ENCODE measurements around the gene BICD2. TPM values are rescaled to one million over a fixed set of nuclear protein-coding genes. Genes with fewer than 3 reads are reported as not detected.

Gene BICD2
- total and polyA plus RNA-seq, 9 of the 15 experiments (the other 6 are each of a cell fraction or from before 2014, with no cell fraction given): 3.6 to 23.4 (median 11.8) TPM

GRCh38 chr9:92661743-92662142, 102.9 kb downstream of the BICD2 start:
- in situ Hi-C loops (cut with MboI) (no loop called here), intact Hi-C loops (cut with micrococcal nuclease) (no loop called here)
- Histone ChIP-seq H3K27me3 (ENCODE audit: control insufficient read depth in 2 of 2, insufficient read depth in 2 of 2, low read length in 2 of 2) (no peaks in the 10 kb centered on the region), H3K9me3 (replicated peaks; ENCODE audit: control insufficient read depth, insufficient read depth, low read depth, low read length) (no peaks in the 10 kb centered on the region), H3K4me1 (replicated peaks in 1 of 2; ENCODE audit: control insufficient read depth in 2 of 2, insufficient read depth in 2 of 2, low read length in 2 of 2) (peaks cover 0 to 20% of the 10 kb centered on the region in 2 experiments; a peak in 3 of 5 replicates), H3K36me3 (ENCODE audit: control insufficient read depth, insufficient read depth, low read length) (peaks cover 62% of the 10 kb centered on the region), H3K79me2 (ENCODE audit: control insufficient read depth, insufficient read depth, low read length) (peaks cover 70% of the 10 kb centered on the region), H3K9me1 (ENCODE audit: control insufficient read depth, insufficient read depth, low read length) (no peaks in the 10 kb centered on the region), H3K27ac (ENCODE audit: extremely low read depth, low read depth, low read length) (no peak overlapping the region), H3K9ac (ENCODE audit: insufficient read depth in 1 of 2, low read depth in 2 of 2, low read length in 2 of 2) (0 out of 4 replicates have a peak overlapping the region, but pooled peaks of 1 of the 2 experiments have one; percentile 68), H2AFZ (ENCODE audit: low read depth, low read length) (no peak overlapping the region), H3K4me2 (ENCODE audit: insufficient read depth, low read length) (no peak overlapping the region), H4K20me1 (replicated peaks; ENCODE audit: control insufficient read depth, insufficient read depth, low read length) (peaks cover 19% of the 10 kb centered on the region), H3K4me3 (no peak overlapping the region)
- DNase-seq (ENCODE audit: extremely low read depth in 1 of 4, low spot score in 3 of 4) (no peak), FAIRE-seq (no peak), ATAC-seq (no peak)
- TF ChIP-seq SMAD2 (IDR thresholded peaks at IDR 0.05; ENCODE audit: low read depth, low read length) (no peak), HNRNPK (IDR thresholded peaks at IDR 0.05; ENCODE audit: low read depth, low read length, poor library complexity, severe bottlenecking) (no peak)
- no TSS peak for BruUV-seq (replicated peaks)
- 91% methylated on average over 4 of the region's 4 CpGs for WGBS (ENCODE audit: insufficient coverage, low coverage, missing lambda C conversion rate)
- CTCF ChIA-PET (ENCODE audit: low intra/inter-chr PET ratio): no interaction called here
- POLR2A ChIA-PET: no interaction called here

Other genes starting within 250 kb of the BICD2 start
- not detected in 2 replicates for gene ECM2, start 228.8 kb downstream of the BICD2 start, total RNA-seq (2014; rRNA removed)
- gene ECM2, start 228.8 kb downstream of the BICD2 start, total RNA-seq (2014; rRNA removed; fragmentation: Illumina TruSeq; extraction: Trizol): not detected in 2 replicates
- not detected in 2 replicates for gene ECM2, start 228.8 kb downstream of the BICD2 start, total RNA-seq (2015; rRNA removed; fragmentation: Illumina TruSeq; extraction: Trizol)
- gene ECM2, start 228.8 kb downstream of the BICD2 start, total RNA-seq (2021): not detected in 2 replicates
- gene ECM2, start 228.8 kb downstream of the BICD2 start, polyA plus RNA-seq (2011; rRNA removed): not detected in 2 replicates
- not detected in 2 replicates for gene ECM2, start 228.8 kb downstream of the BICD2 start, polyA plus RNA-seq (2014; fragmentation: Illumina TruSeq; extraction: Trizol)
- under 1 TPM; 0.03 to 0.07 TPM for gene ECM2, start 228.8 kb downstream of the BICD2 start, polyA plus RNA-seq (2014; fragmentation: Nextera tagmentation; extraction: Ambion mirVana)
- not detected in 2 replicates for gene ECM2, start 228.8 kb downstream of the BICD2 start, polyA plus RNA-seq (2014; rRNA removed)
- gene IPPK, start 94.7 kb downstream of the BICD2 start, total RNA-seq (2014; rRNA removed): 11.2 and 11.3 TPM in 2 replicates
- 14.2 and 14.5 TPM in 2 replicates for gene IPPK, start 94.7 kb downstream of the BICD2 start, total RNA-seq (2014; rRNA removed; fragmentation: Illumina TruSeq; extraction: Trizol)
- 11.1 and 11.2 TPM in 2 replicates for gene IPPK, start 94.7 kb downstream of the BICD2 start, total RNA-seq (2015; rRNA removed; fragmentation: Illumina TruSeq; extraction: Trizol)
- gene IPPK, start 94.7 kb downstream of the BICD2 start, total RNA-seq (2021): 9.7 and 11.1 TPM in 2 replicates
- gene IPPK, start 94.7 kb downstream of the BICD2 start, polyA plus RNA-seq (2011; rRNA removed): 21.1 and 22.2 TPM in 2 replicates
- 15.2 and 16.0 TPM in 2 replicates for gene IPPK, start 94.7 kb downstream of the BICD2 start, polyA plus RNA-seq (2014; fragmentation: Illumina TruSeq; extraction: Trizol)
- 1 to 10 TPM; 3.1 TPM for gene IPPK, start 94.7 kb downstream of the BICD2 start, polyA plus RNA-seq (2014; fragmentation: Nextera tagmentation; extraction: Ambion mirVana)
- gene IPPK, start 94.7 kb downstream of the BICD2 start, polyA plus RNA-seq (2014; rRNA removed): 10.9 and 13.0 TPM in 2 replicates
- 2.0 and 2.1 TPM in 2 replicates for gene ZNF484, start 113.2 kb upstream of the BICD2 start, total RNA-seq (2014; rRNA removed)
- gene ZNF484, start 113.2 kb upstream of the BICD2 start, total RNA-seq (2014; rRNA removed; fragmentation: Illumina TruSeq; extraction: Trizol): 5.1 and 6.1 TPM in 2 replicates
- 5.4 and 5.8 TPM in 2 replicates for gene ZNF484, start 113.2 kb upstream of the BICD2 start, total RNA-seq (2015; rRNA removed; fragmentation: Illumina TruSeq; extraction: Trizol)
- gene ZNF484, start 113.2 kb upstream of the BICD2 start, total RNA-seq (2021): 2.7 TPM in 2 replicates
- gene ZNF484, start 113.2 kb upstream of the BICD2 start, polyA plus RNA-seq (2011; rRNA removed): 1.8 and 3.1 TPM in 2 replicates
- gene ZNF484, start 113.2 kb upstream of the BICD2 start, polyA plus RNA-seq (2014; fragmentation: Illumina TruSeq; extraction: Trizol): 2.2 and 2.5 TPM in 2 replicates
- gene ZNF484, start 113.2 kb upstream of the BICD2 start, polyA plus RNA-seq (2014; fragmentation: Nextera tagmentation; extraction: Ambion mirVana): 1 to 10 TPM; 1.1 to 2.2 TPM
- 1.4 and 1.5 TPM in 2 replicates for gene ZNF484, start 113.2 kb upstream of the BICD2 start, polyA plus RNA-seq (2014; rRNA removed)
- 0.86 and 1.2 TPM in 2 replicates for gene FGD3, start 182.7 kb upstream of the BICD2 start, total RNA-seq (2014; rRNA removed)
- gene FGD3, start 182.7 kb upstream of the BICD2 start, total RNA-seq (2014; rRNA removed; fragmentation: Illumina TruSeq; extraction: Trizol): 0.22 and 0.29 TPM in 2 replicates
- 0.29 and 0.49 TPM in 2 replicates for gene FGD3, start 182.7 kb upstream of the BICD2 start, total RNA-seq (2015; rRNA removed; fragmentation: Illumina TruSeq; extraction: Trizol)
- 0.76 and 1.3 TPM in 2 replicates for gene FGD3, start 182.7 kb upstream of the BICD2 start, total RNA-seq (2021)
- gene FGD3, start 182.7 kb upstream of the BICD2 start, polyA plus RNA-seq (2011; rRNA removed): 0.09 and 0.13 TPM in 2 replicates
- gene FGD3, start 182.7 kb upstream of the BICD2 start, polyA plus RNA-seq (2014; fragmentation: Illumina TruSeq; extraction: Trizol): 0.44 and 0.56 TPM in 2 replicates
- gene FGD3, start 182.7 kb upstream of the BICD2 start, polyA plus RNA-seq (2014; fragmentation: Nextera tagmentation; extraction: Ambion mirVana): under 1 TPM; 0.07 to 0.17 TPM
- 0.52 and 0.67 TPM in 2 replicates for gene FGD3, start 182.7 kb upstream of the BICD2 start, polyA plus RNA-seq (2014; rRNA removed)